DMS153 treated with DMSO at 0.1 percent for 48 hours (cell line): ENCODE results near the gene LRMDA.
A peak's percentile ranks its signal among the peaks of the same experiment; 100 is the strongest.

Experiments used
- DNase-seq: peaks from one replicate; lab custom pipeline; 2025; ENCODE audit not compliant: unreplicated experiment; lab: John Stamatoyannopoulos, UW

LRMDA gene

GRCh38 chr10:75568450-75569130 is 137.2 kb downstream of the LRMDA start:
- no peak for DNase-seq

- DNase-seq, result no peak
Measured at GRCh38 chr10:75569506-75569905, 138.1 kb downstream of the LRMDA start.

- no peak for DNase-seq
Measured at GRCh38 chr10:75572478-75572877, 141.1 kb downstream of the LRMDA start.

- DNase-seq, result no peak
Measured at GRCh38 chr10:75575940-75576339, 144.5 kb downstream of the LRMDA start.

GRCh38 chr10:75582102-75582501 is 150.7 kb downstream of the LRMDA start:
- DNase-seq, result no peak

GRCh38 chr10:75585294-75585693 is 153.9 kb downstream of the LRMDA start:
- DNase-seq, result no peak

GRCh38 chr10:75586814-75587213 is 155.4 kb downstream of the LRMDA start:
- DNase-seq, result no peak

- DNase-seq, result no peak
Measured at GRCh38 chr10:75588031-75588430, 156.6 kb downstream of the LRMDA start.

- no peak for DNase-seq
Measured at GRCh38 chr10:75589895-75590654, 158.7 kb downstream of the LRMDA start.

- DNase-seq, result no peak
Measured at GRCh38 chr10:75592151-75592787, 160.8 kb downstream of the LRMDA start.

- DNase-seq, result no peak
Measured at GRCh38 chr10:75592791-75593643, 161.6 kb downstream of the LRMDA start.

- no peak for DNase-seq
Measured at GRCh38 chr10:75593692-75594556, 162.5 kb downstream of the LRMDA start.

GRCh38 chr10:75596930-75597620 is 165.7 kb downstream of the LRMDA start:
- no peak for DNase-seq

- DNase-seq, result no peak
Measured at GRCh38 chr10:75597773-75598440, 166.5 kb downstream of the LRMDA start.

- DNase-seq, result no peak
Measured at GRCh38 chr10:75598998-75599397, 167.6 kb downstream of the LRMDA start.

- peak; percentile 36 for DNase-seq
Measured at GRCh38 chr10:75599875-75600648, 168.6 kb downstream of the LRMDA start.

- no peak for DNase-seq
Measured at GRCh38 chr10:75600833-75601232, 169.4 kb downstream of the LRMDA start.

GRCh38 chr10:75602341-75602740 is 170.9 kb downstream of the LRMDA start:
- no peak for DNase-seq
